GM21576 (cell line): ENCODE measurements around the gene MAF.

Experiments
- ATAC-seq: cut with Tn5 transposase; IDR thresholded peaks from one replicate; pipeline ENCODE4 v1.9.1; 2021; ENCODE audit warnings: mild to moderate bottlenecking, moderate library complexity; ENCODE audit not compliant: unreplicated experiment

MAF gene

GRCh38 chr16:79613009-79613408 is 12.5 kb upstream of the MAF start:
- no peak for ATAC-seq

GRCh38 chr16:79612207-79612606 is 11.7 kb upstream of the MAF start:
- ATAC-seq, result no peak

- ATAC-seq, result no peak
Observed at GRCh38 chr16:79610771-79611170, 10.2 kb upstream of the MAF start.

- ATAC-seq, result no peak
Observed at GRCh38 chr16:79609861-79610260, 9.3 kb upstream of the MAF start.

- no peak for ATAC-seq
Observed at GRCh38 chr16:79608976-79609375, 8.4 kb upstream of the MAF start.

- ATAC-seq, result no peak
Observed at GRCh38 chr16:79607587-79607986, 7.0 kb upstream of the MAF start.

- ATAC-seq, result peak; percentile 52
Observed at GRCh38 chr16:79605999-79606398, 5.5 kb upstream of the MAF start.

- no peak for ATAC-seq
Observed at GRCh38 chr16:79603055-79603454, 2.5 kb upstream of the MAF start.

- no peak for ATAC-seq
Observed at GRCh38 chr16:79602628-79603014, 2.1 kb upstream of the MAF start.

GRCh38 chr16:79601931-79602627 is 1.5 kb upstream of the MAF start:
- no peak for ATAC-seq

GRCh38 chr16:79601092-79601930 is 774 bp upstream of the MAF start:
- no peak for ATAC-seq

- ATAC-seq, result no peak
Observed at GRCh38 chr16:79599837-79600637, 500 bp downstream of the MAF start.

GRCh38 chr16:79599256-79599836 is 1.2 kb downstream of the MAF start:
- no peak for ATAC-seq

GRCh38 chr16:79598348-79599181 is 2.0 kb downstream of the MAF start:
- ATAC-seq, result no peak

- no peak for ATAC-seq
Observed at GRCh38 chr16:79598063-79598347, 2.5 kb downstream of the MAF start.

GRCh38 chr16:79597277-79598062 is 3.1 kb downstream of the MAF start:
- ATAC-seq, result no peak

GRCh38 chr16:79595931-79596450 is 4.5 kb downstream of the MAF start:
- no peak for ATAC-seq

- ATAC-seq, result no peak
Observed at GRCh38 chr16:79595231-79595641, 5.3 kb downstream of the MAF start.

- no peak for ATAC-seq
Observed at GRCh38 chr16:79593754-79594153, 6.8 kb downstream of the MAF start.
